HG03108 (cell line): ENCODE measurements around the gene ZC3H10.
"Not testable (repeated sequence)": the region's sequence is repeated elsewhere in the genome, so short reads cannot be mapped to it uniquely, and the experiment has no call there.

Experiments
- ATAC-seq: cut with Tn5 transposase; IDR thresholded peaks from one replicate; pipeline ENCODE4 v1.9.1; 2021; ENCODE audit warnings: moderate library complexity; ENCODE audit not compliant: unreplicated experiment

The ZC3H10 gene

GRCh38 chr12:56101045-56101444 is 17.0 kb upstream of the ZC3H10 start:
- no peak for ATAC-seq

DNA sequence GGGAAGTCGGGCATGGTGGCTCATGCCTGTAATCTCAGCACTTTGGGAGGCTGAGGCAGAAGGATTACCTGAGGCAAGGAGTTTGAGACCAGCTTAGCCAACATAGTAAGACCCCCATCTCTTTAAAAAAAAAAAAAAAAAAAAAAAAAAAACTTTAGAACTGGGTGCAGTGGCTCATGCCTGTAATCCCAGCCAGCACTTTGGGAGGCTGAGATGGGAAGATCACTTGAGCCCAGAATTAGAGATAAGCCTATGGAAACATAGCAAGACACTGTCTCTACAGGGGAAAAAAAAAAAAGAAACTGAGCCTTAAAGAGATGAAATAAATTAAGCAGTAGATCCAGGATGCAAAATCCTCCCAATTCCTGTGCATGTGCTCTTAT is 15.4 kb upstream of the ZC3H10 start:
- ATAC-seq, result no peak

DNA sequence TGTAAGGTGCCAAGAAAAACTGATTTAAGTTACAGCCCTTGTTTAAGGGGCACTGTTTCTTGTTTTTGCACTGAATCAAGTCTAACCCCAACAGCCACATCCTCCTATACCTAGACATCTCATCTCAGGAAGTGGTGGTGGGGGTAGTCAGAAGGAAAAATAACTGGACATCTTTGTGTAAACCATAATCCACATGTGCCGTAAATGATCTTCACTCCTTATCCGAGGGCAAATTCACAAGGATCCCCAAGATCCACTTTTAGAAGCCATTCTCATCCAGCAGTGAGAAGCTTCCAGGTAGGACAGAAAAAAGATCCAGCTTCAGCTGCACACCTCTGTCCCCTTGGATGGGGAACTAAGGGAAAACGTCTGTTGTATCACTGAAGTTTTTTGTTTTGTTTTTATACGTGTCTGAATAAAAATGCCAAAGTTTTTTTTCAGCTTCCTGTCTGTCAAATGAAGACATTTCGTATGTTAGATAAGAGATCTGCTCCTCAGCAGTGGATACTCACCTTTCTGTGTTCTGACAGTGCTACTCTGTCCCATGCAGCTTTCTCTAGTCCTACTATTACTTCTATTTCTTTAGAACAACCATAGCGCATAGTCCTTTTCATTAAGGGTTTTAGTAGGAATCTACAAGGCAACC is 14.9 kb upstream of the ZC3H10 start:
- ATAC-seq, result no peak

DNA sequence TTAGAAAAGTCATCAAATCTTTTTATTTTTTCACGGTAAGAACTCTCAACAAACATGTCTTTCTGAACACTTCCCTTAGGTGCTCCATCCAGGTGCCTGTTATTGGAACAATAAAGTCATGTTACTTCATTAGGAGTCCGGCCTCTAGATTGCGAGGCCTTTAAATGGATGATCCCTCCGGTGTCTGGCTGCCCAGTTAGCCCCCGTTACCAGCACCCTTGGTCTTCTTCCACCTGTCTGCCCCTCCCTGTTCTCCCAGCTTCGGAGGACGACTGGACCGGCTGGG is 14.3 kb upstream of the ZC3H10 start:
- no peak for ATAC-seq

DNA sequence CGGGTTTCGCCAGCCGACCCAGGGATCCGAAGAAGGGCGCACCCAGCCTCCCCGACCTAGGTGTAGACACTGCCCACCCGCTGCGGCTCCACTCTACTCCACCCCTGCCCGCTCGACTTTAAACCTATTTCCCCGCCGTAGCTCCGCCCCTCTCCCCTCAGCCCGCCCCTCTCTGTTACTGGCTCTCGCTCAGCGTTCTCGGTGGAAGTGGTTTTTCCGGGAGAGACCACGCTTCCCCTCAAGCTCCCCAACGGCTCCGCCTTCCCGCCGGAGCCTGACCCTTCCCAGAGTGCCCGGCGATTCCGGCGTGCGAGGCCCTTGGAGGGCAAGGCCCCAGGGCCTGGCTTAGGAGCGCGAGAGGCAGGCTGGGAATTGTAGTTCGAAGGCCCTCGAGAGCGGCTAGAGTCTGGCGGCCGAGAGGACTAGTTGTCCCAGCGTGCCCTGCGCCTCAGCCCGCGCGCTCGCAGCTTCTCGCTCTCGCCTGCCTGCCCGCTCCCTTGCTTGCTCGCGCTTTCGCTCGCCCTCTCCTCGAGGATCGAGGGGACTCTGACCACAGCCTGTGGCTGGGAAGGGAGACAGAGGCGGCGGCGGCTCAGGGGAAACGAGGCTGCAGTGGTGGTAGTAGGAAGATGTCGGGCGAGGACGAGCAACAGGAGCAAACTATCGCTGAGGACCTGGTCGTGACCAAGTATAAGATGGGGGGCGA is 13.8 kb upstream of the ZC3H10 start, which contains the start of gene PA2G4:
TSS of gene PA2G4 (plus strand) at position 451 of the 706 bp plus-strand sequence. CDS start at position 630, 179 bp downstream.
- peak; percentile 94 for ATAC-seq

- peak; percentile 4 for ATAC-seq
Measured at GRCh38 chr12:56104815-56105608, 13.1 kb upstream of the ZC3H10 start.

DNA sequence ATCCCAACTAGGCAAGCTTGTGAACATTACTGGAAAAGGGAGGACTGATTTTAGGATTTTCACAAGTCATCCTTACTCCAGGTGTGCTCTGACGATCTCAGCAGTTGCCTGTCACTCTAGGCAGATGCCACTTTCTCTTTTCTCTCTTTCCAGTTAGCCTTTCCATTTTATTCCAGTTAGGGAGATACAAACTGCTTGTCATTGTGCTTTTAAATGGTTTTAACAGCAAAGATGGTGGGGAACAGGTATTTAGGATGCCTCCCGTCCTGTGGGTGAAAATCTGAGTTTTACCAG is 12.5 kb upstream of the ZC3H10 start:
- ATAC-seq, result no peak

DNA sequence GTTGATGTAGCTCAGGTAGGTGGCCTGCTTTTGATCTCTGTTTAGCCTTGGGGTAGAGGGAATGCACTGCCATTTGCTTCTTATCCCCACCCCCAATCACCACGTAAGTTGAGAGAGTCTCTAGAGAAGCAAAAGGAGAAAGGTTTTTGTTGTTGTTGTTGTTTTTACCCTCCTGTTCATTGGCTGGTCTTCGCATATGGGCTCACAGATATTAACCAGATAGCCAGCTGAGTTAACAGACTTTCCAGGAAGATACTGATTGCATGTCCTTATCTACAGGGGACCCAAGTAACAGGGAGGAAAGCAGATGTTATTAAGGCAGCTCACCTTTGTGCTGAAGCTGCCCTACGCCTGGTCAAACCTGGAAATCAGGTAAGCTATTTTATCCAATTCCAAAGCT is 10.8 kb upstream of the ZC3H10 start:
- no peak for ATAC-seq

DNA sequence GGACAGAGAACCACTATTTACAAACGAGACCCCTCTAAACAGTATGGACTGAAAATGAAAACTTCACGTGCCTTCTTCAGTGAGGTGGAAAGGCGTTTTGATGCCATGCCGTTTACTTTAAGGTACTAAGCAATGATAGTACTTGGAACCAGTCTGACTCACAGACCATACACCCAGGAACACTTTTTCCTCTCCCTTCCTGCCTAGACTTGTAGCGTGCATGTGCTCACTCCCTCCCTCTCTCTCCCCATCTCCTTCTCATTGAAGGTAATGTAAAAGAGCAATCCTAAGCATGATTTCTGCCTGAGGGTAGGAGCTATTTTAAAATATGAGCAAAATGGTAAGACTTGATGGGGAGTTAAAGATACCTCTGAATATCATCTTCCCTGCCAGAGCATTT is 7.5 kb upstream of the ZC3H10 start:
- no peak for ATAC-seq

- no peak for ATAC-seq
Measured at GRCh38 chr12:56114084-56114483, 4.0 kb upstream of the ZC3H10 start.

GRCh38 chr12:56115329-56115728 is 2.7 kb upstream of the ZC3H10 start:
- no peak for ATAC-seq

GRCh38 chr12:56116267-56117081 is 1.6 kb upstream of the ZC3H10 start, which contains the start of gene RPL41:
TSS of gene RPL41 (plus strand) at chr12:56116633.
- peak; percentile 34 for ATAC-seq

DNA sequence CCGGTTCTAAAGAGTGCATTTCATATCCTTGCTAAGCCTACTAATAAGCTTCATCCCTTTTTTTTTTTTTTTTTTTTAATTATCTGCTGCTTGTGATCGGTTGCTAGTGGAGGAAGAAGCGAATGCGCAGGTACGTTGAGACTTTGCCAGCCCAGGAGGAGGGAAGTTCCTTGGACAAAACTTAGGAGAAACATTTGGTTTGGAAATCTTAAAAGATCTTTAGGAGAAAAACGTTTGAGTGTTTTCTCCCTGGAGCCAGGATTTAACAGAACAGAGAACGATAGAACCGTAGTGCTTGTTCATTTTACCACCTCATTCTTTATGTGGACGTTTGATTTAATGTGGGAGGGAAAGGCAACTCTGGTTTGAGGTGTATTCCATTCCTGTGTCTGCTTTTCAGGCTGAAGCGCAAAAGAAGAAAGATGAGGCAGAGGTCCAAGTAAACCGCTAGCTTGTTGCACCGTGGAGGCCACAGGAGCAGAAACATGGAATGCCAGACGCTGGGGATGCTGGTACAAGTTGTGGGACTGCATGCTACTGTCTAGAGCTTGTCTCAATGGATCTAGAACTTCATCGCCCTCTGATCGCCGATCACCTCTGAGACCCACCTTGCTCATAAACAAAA is 872 bp upstream of the ZC3H10 start:
- ATAC-seq, result not testable (repeated sequence)

GRCh38 chr12:56118688-56119357 is 757 bp downstream of the ZC3H10 start:
- ATAC-seq, result peak; percentile 5

DNA sequence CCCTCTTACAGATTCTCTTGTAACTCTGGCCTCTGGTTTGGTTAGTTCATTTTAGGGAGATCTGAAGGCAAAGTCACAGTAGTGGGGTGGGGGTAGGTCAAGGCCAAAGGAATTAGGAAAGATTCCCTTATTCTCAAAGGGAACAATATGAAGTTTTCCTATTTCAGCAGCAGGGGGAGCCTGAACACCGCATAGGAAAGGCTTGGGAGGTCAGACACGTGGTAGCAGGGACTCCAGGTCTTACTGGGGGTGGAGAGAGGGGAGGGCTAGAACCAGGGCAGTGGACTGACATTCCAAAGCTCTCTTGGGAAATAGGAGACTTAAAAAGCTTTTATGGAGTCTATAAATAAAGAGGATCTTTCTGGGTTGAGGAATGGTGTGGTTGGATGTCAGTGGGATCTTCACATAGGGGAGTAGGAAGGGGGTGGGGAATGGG is 1.3 kb downstream of the ZC3H10 start:
- ATAC-seq, result no peak

DNA sequence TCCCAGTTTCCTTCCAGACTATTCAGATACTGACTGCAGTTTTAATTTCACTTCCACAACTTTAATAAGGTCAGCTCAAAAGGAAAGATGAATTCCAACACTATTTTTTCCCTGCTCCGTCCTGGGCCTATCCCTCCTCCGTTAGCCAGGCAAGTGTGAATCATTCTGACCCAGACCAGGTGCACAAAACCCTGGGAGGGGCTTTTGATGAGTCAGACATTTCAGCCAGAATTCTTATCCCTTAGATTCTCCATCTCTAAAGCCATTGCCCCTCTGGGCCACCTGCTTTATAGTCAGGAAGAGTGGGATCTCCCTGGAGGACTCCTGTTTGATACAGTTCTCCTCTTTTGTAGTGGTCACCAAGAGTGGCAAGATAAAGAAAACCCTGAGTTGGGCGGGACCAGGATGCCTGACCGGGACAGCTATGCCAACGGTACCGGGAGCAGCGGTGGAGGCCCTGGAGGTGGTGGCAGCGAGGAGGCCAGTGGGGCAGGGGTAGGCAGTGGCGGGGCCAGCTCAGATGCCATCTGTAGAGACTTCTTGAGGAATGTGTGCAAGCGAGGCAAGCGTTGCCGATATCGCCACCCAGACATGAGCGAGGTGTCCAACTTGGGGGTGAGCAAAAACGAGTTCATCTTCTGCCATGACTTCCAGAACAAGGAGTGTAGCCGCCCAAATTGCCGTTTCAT is 2.2 kb downstream of the ZC3H10 start:
- ATAC-seq, result no peak

DNA sequence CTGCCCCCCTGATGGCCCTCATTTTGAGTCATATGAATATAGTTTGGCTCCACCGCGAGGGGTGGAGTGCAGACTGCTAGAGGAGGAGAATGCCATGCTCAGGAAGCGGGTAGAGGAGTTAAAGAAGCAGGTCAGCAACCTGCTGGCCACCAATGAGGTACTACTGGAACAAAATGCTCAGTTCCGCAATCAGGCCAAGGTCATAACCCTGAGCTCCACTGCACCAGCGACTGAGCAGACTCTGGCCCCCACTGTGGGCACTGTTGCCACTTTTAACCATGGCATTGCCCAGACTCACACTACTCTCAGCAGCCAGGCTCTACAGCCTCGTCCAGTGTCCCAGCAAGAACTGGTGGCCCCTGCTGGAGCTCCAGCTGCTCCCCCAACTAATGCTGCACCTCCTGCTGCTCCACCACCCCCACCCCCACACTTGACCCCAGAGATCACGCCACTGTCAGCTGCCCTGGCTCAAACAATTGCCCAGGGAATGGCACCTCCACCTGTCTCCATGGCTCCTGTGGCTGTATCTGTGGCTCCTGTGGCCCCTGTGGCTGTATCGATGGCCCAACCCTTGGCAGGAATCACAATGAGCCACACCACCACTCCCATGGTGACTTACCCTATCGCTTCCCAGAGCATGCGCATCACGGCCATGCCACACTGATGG is 3.3 kb downstream of the ZC3H10 start:
- ATAC-seq, result no peak

GRCh38 chr12:56122637-56123036 is 4.6 kb downstream of the ZC3H10 start:
- no peak for ATAC-seq

GRCh38 chr12:56124133-56124532 is 6.1 kb downstream of the ZC3H10 start:
- no peak for ATAC-seq
